Activated CD8-positive, alpha-beta memory T cell treated with anti-CD3 and anti-CD28 coated beads for 24 hours (primary cell): ENCODE results near the gene KCNB1.

Experiments
- DNase-seq: peaks from one replicate; pipeline ENCODE4 v3.0.0-alpha.2; 2020

Gene KCNB1

DNA sequence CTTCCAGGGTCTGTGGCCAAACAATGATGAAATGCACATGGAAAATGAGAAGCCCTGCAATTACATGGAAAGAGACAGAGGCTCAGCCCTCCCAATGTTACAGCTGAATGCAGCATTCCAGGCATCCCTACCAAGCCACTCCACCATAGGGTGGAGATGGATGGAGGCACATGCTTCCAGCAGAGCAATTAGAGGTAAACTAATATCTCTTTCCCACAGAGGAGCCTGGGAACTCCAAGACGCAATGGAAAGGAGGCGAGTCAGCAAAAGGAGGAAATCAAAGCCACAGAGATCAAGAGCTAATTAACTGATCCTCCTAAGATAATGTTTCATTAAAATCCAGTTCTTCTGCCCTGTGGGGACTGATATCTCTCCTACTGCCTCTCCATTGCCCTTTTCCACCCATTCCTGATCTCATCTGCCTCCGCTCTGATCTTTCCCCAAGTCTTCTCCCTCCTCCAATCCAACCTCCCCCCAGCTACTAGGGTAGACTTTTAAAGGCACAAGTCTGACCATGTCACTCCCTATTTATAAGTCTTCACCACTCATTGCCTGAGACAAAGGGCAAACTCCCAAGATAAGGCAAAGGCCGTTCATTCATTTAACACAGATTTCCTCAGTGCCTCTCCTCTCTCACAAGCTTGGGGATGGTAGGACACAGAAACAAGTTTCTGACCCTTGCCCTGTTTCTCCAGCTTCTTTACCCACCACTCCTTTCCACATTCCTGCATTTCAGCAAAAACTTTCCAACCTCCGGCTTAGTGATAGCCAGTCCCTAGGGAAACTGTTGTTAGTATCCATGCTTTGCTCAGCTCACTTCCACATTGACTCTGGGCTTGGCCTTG lies 14.3 kb upstream of the KCNB1 start:
- DNase-seq, result no peak

DNA sequence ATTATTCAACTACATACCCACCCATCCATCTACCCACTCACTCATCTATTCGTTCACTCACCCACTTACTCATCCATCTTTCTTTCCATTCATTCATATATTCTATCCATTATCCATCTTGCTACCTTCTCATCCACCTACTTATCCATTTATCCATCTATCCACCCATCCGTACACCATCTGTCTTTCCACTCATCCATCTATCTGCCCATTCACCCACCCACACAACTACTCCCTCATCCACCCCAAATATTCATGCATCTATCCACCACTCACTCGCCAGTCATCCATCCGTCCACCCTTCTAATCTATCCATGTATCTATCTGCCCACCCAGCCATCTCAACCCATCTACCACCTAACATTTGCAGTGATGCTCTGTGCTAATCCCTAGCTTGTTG lies 13.6 kb upstream of the KCNB1 start:
- DNase-seq, result no peak

DNA sequence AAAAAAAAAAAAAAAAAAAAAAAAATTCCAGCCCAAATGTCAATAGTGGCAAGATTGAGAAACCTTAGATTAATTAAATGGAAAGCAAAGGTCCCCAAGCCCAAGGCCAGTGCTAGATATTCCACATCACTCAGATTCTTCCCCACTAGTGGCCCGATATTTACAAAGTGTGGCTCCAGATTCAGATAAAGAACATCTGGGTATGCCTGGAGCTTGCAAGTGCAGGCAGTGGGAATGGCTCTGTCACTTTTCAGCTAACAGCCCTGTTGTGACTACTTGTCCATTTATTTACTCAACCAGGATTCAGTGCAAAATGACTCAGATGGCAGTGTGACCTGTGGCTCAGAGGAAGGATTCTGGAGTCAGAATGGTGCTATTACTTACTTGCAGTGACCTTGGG lies 8.2 kb upstream of the KCNB1 start:
- no peak for DNase-seq

DNA sequence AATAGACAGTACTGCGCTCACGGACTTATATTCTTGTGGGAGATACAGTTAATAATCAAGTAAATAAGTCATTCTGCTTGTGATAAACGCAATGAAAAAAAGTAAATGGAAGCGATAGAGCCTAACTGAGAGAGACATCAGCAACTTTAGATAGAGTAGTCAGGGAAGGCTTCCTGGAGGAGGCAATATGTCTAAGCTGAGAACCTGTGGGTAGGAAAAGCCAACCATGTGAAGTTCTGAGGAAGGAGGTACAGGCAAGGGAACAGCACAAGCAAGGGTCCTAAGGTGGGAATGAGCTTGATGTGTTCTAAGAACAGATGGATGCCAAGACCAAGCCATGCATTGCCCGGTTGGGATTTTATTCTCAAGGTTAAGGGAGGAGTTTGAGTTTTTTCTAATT lies 7.2 kb upstream of the KCNB1 start:
- no peak for DNase-seq

DNA sequence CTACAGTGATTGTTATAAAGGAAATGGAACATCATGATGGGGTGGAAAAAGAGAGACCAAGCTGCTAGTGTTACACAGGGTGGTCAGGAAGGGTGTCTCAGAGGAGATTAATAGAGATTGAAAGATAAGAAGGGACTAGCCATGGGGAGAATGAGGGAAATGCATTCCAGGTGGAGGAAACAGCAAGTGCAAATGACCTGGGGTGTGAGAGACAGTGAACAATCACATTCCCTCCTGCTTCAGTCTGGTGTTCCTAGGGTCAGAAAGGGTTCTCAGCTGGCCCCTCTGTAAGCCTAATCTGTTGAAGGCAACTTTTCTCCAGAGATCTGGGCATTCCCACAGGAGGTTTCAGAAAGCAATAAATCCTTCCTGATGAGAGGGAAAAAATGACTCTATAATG lies 3.6 kb upstream of the KCNB1 start:
- DNase-seq, result no peak

DNA sequence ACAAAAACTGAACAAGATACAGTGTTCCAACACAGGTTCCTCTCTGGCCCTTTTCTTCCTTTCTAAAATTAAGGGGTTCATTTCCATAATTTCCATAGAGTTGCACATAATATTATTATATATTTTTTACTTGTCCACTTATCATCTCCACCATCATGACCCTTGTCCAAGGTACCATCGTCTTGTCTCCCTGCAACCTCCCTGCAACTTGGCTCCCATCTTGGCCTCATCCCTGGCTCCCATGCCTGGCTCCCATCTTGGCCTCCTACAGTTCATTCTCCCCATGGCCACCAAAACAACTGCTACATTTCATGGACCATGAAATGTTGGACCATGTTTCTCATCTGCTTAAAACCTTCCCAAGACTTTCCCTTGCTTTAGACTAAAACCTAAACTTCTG lies 3.1 kb upstream of the KCNB1 start:
- no peak for DNase-seq

DNA sequence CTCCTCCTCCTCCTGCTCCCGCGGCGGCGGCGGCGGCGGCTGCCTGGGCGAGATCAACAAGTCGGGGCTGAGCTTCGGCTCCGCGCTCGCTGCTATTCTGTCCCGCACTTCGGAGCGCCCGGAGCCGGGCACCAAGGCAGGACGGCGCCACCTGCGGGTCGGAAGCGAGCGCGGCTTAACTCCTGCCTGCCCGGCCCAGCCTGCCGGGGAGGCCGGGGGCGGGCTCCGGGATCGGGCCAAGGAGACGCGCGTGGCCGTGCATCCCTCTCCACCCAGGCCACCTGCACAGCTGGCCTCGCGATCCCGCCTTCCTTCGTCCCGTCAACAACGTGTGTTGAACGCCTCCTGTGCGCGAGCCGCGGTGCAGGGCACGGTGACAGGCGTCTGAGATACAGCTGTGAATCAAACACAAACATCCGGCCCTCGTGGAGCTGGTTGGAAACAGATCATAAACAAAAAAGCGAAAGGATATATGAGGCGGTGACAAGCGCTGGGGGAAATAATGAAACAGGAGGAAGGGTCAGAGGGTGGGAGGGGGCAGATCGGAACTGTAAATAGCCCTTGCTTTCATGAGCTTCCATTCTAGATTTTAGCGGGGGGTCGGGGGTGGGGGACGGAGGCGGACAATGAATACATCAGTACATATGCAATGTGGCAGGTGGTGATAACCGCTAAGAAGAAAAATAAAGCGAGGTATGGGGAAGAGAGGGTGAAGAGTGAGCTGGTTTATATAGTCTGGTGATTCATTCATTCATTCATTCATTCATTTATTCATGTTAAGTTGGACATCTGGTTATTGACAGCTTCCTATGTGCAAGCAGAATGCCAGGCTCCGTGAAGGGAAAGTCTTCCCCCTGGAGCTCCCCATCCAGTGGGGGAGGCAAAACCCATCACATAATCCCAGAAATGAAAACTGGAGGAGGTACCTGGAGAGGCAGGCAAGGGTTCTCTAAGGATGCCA lies 2.0 kb upstream of the KCNB1 start:
- peak; percentile 80 for DNase-seq

DNA sequence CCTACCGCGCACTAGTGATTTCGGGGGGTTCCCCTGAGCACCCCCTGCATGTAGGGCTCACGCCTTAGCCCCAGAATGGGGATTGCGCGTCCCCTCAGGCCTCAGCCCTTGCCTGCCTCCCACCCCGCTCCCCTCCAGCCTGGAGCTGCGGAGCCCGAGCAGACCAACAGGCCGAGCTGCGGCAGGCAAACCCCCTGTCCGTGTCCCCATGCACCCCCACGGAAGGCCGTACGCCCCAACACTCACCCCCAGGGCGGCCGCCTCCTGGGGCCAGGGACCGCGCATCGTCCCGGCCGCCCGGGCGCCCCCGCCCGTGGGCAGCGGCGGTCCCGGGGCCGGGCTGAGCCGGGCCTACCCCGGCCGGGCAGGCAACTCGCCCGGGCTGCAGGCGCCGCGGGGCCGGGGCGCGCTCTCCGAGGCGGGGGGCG lies 1.2 kb upstream of the KCNB1 start:
- no peak for DNase-seq

DNA sequence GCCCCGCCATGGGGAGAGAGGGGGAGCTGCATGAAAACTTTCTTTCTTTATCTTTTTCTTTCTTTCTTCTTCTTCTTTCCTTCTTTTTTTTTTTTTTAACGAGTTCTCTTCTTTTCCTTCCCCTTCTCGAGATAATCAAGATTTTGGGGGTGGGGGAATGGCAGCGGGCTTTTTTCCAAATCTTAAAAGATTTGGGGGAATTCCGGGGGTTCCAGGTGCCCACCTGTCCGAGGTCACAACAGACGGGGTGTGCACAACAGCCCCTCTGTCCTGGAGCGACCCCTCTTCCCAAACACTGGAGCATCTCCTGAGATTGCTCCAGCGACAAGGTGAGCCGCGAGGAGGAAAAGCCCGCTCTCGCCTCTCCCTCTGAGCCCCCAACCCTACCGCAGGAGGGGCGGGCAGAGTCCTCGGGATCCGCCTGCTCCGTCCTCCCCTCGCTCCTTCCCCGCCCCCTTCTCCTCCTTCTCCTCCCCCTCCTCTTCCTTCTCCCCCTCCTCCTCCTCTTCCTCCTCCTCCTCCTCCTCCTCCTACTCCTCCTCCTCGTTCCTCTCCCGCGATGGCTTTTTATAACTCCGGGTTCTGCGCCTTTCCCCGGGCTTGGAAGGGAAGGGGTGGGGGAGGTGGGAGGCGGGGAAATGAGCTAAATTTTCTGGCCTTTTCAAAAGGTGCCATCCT lies 689 bp upstream of the KCNB1 start:
- DNase-seq, result no peak

DNA sequence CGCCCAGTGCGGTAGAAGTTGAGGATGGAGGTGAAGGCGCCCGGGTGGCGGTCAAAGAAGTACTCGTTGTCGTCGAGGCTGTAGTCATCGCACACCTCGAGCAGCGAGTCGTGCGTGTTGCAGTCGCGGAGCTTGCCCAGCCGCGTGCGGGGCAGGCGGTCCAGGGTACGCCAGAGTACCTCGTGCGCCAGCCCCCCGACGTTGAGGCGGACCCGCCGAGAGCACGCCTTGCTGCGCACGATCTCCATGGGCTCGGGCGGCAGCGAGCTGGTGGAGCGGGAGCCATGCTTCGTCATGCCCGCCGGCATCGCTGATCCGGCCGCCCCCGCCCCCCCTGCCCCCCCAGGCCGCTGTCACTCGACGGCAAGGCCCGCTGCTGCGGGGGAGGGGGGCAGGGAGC lies 295 bp downstream of the KCNB1 start:
- no peak for DNase-seq

DNA sequence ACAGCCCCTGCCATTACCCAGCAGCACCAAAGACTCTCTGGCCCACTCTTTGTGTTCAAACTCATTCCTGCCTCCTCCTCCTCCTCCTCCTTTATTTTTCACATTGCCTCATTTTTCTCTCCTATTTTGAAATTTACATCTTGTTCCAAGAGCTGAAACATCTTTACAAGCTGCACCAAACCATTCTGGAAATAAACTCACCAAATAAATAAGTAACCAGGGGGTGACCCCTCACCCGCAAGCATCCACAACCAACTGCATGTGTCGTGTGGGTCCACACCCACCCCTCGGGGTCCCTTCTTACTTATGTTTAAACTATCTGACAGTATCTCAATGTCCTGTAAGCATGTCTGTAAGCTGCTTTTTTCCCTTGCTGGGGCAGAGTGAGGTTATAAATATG lies 1.4 kb downstream of the KCNB1 start:
- no peak for DNase-seq

DNA sequence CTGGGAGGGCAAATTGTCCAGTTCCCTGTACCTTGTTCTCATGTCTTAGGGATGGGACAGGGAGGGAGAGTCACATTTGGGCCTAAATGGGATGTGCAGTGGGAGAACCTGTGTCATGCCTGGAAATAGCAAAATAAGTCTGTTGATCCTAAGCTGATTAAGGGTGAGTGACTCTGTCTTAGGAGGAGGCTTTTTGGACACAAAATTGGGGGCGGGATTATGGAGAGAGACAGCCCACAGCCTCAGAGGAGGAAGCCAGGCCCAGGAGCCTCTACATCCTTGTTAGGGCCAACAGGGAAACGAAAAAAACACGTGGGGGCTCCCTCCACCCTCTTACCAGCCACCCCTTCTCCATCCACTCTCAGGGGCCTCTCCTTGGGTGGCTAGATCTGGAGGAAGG lies 2.2 kb downstream of the KCNB1 start:
- no peak for DNase-seq

DNA sequence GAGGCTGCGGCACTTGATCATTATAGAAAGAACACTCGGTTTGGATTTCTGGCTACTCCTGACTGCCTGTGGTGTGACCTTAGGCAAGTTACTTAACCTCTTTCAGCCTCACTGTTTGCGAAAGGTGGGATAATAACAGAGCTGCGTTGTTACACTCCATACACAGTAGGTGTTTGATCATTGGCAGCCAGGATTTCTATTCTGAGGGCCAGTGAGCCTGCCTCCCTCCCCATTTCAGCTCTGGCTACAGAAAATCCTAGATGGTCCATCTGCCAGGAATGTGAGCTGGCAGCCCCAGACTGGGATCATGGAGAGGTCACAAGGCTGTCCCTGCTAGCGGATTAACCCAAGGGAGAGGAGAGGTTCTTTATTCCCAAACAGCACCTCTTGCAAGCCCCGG lies 2.7 kb downstream of the KCNB1 start:
- no peak for DNase-seq

DNA sequence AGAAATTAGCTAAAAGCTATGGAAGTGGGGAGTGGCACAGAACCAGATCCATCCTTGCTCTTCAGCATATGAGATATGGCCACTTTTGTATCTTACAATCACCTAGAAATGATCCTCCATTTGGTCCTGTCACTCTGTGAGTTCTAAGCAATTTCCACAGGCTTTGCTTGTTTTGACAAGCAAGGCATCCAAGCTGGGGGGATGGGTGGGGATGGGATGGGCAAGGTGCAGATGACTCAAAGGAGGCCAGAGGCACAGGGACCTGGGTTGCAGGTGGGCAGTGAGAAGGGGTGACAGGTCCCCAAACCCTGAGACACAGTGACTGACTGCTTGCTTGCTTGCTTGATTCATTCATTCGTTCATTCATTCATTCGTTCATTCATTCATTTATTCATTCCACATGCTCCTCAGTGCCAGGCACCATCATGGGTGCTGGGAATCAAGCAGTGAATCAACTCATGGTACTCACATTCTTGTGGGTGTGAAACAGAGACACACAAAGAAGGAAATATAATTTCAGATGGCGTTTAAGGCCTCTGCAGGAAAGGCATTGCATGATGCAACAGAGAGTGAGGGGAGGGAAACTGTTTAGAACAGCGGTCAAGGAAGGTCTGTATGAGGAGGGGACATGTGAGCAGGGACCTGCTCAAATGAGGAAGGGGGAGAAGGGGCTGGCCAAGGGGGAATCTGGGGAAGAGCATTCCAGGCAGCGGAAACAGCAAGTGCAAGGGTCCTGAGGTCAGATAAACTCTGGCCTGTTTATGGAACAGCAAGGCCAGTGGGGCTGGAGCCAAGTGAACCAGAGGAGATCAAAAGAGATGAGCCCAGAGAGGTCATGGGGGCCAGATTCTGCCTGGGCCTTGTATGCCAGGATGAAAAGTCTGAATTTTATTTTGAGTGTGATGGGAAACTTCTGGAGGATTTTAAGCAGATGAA lies 3.4 kb downstream of the KCNB1 start:
- DNase-seq, result no peak

DNA sequence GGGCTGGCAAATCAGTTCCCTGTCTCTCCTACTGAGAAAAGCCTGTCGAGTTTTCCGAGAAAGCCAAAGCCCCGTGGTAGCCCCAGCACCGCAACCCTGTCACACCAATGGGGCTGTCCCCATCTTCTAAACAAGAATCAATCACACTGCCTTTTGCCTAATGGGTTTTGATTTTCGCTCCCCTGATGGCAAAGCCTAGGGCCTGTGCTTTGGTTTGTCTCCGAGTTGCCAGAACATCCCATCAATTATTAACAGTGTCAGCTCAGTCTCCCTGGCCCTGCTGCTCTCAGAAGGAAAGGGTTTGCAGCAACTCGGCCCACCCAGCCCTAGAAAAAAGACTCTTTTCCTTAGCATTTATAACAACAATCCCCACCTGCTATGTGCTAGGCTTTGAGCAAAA lies 4.2 kb downstream of the KCNB1 start:
- DNase-seq, result no peak

DNA sequence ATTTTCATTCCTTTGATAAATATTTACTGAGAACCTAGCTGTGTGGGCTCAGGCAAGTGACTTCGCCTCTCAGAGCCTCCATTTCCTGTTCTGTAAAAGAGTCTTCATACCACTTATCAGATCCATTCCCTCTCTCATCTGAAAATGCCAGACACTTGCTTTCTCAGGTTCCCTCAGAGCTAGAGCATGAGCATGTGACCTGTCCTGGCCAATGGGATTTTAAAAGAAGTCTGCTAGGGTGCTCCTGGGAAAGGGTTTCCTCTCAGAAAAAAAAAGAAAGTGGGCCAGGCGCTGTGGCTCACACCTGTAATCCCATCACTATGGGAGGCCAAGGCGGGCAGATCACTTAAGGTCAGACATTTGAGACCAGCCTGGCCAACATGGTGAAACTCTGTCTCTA lies 5.3 kb downstream of the KCNB1 start:
- DNase-seq, result no peak

DNA sequence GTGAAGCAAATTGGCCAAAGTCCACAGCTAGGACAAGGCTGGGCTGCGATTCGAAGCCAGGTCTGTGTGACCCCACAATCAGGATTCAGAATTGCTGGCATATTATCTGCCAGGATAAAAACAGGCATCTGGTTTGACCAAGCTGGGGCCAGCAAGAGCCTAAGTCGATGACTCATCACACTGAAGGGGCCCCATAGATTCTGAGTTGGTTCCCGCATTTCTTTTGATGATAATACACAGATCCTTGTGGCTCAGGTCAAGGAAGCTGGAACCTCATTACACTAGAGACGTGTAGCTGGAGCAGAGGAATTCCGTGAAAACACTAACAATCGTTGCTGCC lies 6.5 kb downstream of the KCNB1 start:
- DNase-seq, result no peak

DNA sequence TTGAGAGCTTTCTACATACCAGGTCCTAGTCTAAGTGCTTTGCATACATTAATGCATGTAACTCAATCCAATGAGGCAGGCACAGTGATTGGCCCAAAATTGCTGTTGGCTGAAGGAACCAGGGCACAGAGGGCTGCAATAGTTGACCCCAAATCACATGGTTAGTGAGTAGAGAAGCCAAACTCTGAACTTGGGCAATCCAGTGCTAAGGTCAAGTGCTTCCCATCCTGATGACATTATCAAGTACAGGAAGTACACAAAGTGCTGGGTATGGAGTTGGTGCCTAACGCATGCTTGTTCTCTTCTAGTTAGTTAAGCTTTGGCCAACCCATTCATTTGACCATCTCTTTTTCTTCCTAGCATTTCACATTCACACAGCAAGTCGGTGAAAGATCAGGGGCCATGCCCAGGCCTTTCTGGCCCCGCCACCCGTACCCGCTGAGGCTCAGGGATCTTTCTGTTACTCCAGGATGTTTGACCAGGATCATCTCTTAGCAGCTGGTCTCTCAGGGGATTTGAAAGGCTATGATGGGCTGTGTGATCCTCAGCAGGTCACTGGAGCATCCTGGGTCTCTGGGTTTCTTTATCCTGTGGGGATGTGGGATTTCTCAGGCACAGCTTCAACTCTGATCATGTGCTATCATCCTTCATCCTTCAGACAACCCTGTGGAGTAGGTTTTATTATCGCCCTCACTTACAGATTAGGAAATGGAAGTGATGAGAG lies 7.0 kb downstream of the KCNB1 start:
- DNase-seq, result no peak

DNA sequence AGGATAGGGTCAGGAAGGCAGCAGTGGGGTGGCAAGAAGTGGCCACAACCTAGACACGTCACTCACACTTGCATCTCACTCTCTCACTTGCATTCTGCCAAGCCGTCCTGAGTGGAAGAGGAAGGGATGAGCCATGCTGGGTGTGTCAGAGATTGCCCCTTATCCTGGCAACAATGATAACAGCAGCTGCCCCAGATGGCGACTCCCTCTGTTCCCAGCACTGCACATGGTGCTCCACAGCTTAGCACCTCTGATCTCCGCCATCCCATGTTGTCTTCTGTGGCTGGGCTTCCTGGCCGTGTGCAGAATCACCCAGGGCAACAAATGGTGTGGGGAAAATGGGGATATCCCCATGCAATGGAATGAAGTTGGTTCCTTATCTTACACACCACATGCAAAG lies 11.1 kb downstream of the KCNB1 start:
- DNase-seq, result no peak

DNA sequence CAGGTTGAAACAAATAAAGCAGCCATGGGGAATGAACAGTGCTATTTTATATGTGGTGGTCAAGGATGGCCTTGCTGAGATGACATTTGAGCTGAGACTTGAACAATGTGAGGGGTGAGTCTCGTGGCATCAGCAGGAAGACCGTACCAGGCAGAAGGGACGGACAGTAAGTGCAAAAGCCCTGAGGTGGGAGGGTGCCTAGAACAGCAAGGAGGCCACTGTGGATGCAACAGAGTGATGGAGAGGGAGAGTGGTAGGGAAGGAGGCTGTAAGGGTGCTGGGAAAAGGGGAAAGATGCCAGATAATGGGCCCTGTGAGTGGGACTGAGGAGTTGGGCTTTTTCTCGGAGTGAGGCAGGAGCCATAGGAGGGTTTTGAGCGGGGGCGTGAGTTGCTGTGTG lies 11.5 kb downstream of the KCNB1 start:
- no peak for DNase-seq

DNA sequence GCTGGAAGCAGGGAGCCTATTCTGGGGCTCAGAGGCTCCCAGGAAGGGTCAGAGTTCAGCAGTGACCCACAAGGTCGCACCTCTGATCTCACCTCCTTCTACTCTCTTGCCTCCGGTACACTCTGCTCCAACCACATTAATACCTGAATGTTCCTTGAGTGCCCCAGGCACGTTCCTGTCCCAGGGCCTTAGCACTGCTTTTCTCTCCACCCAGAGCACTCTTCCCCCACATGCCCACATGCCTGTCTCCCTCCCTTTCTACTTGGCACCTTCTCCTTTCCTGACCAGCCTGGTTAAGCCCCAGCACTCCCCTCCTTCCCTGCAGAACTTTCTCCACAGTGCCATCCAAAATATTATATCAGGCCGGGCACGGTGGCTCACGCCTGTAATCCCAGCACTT lies 13.4 kb downstream of the KCNB1 start:
- DNase-seq, result no peak

DNA sequence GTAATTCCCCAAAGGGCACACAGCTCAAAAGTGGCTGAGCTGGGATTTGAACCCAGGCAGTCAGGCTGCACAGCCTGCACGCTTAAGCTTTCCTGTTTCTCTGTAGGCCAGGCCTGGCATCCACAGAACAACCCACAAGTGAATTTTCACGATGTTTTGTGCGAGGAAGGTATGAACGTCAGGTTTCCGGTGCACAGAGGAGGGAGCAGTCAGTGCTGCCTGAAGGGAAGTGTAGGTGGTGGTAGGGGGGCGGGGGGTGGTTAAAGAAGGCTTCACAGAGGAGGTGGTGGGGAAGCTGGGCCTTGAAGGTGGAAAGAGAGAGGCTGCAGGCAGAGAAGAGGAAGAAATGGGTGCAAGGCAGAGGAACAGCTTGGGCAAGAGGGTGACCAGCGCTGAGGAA lies 14.1 kb downstream of the KCNB1 start:
- DNase-seq, result no peak
